ENCODE data around the gene BCL2L13. TPM values are rescaled to one million over a fixed set of nuclear protein-coding genes. Genes with fewer than 3 reads are reported as not detected.
A peak's percentile ranks its signal among the peaks of the same experiment; 100 is the strongest.

Gene BCL2L13
- total RNA-seq, 1 experiment from 2014 or later = 26.0 TPM

- no peak overlapping the region for H3K23ac ChIP-seq (ENCODE audit: insufficient read length, low read depth, low read length)
- H3K23me2 ChIP-seq (ENCODE audit: insufficient read length, low read depth, low read length, poor library complexity, severe bottlenecking) = no peaks in the 10 kb centered on the region
- no peaks in the 10 kb centered on the region for H3K36me3 Mint-ChIP-seq (ENCODE audit: insufficient read depth in 1 of 3, low read depth in 3 of 3)
- H4K20me1 ChIP-seq (ENCODE audit: control insufficient read depth, insufficient read depth, insufficient read length) = no peaks in the 10 kb centered on the region
- no peak overlapping the region for H2BK12ac ChIP-seq (ENCODE audit: insufficient read length, low read depth, low read length)
- H2BK15ac ChIP-seq (ENCODE audit: low read depth, low read length) = no peak overlapping the region
- no peak overlapping the region for H3K4me3 Mint-ChIP-seq
- H3K9me3 ChIP-seq (ENCODE audit: control insufficient read depth, low read depth, low read length) = no peaks in the 10 kb centered on the region
- H2AFZ ChIP-seq (ENCODE audit: low read length) = no peak overlapping the region
- H3K27ac ChIP-seq (ENCODE audit: insufficient read length, low read depth, low read length) = no peak overlapping the region
- WGBS (ENCODE audit: extremely low coverage, insufficient read length, low lambda C conversion rate) = no CpG with 5 or more reads among the region's 4 CpGs
- no peak overlapping the region for H4K91ac ChIP-seq (ENCODE audit: insufficient read length, low read depth, low read length)
- no peaks in the 10 kb centered on the region for H3K9me3 Mint-ChIP-seq
- no peak overlapping the region for H3T11ph ChIP-seq (ENCODE audit: low read length)
- no peak overlapping the region for H2BK5ac ChIP-seq (ENCODE audit: insufficient read length, low read length)
- peak overlapping the region; percentile 30 to 81 (median 59); a peak in 2 of 7 replicates for H3K27ac Mint-ChIP-seq
- H2BK20ac ChIP-seq (ENCODE audit: low read depth, low read length, poor library complexity, severe bottlenecking) = no peak overlapping the region
- no peak overlapping the region for H3K18ac ChIP-seq (ENCODE audit: insufficient read length, low read depth, low read length)
- no peak overlapping the region for H3K9ac ChIP-seq (ENCODE audit: extremely low read depth, insufficient read length, low read length)
- no peaks in the 10 kb centered on the region; the same call in 1 of the 2 replicates for H3K4me1 ChIP-seq (ENCODE audit: insufficient read depth, low read length)
- no peak overlapping the region for H3K4ac ChIP-seq (ENCODE audit: low read depth, low read length)
- H3K4me2 ChIP-seq (ENCODE audit: insufficient read depth, insufficient read length, low read length) = no peak overlapping the region
- peaks cover 6 to 13% of the 10 kb centered on the region in 2 experiments for H3K4me1 Mint-ChIP-seq
- no peak overlapping the region for H2AK5ac ChIP-seq (ENCODE audit: insufficient read length, low read length)
- no peak for DNase-seq
- H3K27me3 ChIP-seq (ENCODE audit: insufficient read depth, low read length) = no peaks in the 10 kb centered on the region
- TF ChIP-seq CTCF (conservative IDR thresholded peaks at IDR 0.05) = no peak
- no peak overlapping the region for H2BK120ac ChIP-seq (ENCODE audit: low read depth, low read length, poor library complexity, severe bottlenecking)
- H3K56ac ChIP-seq (ENCODE audit: insufficient read length, low read depth, low read length) = no peak overlapping the region
- H4K8ac ChIP-seq (replicated peaks; ENCODE audit: insufficient read length, low read depth, low read length) = no peak overlapping the region
- H3K79me1 ChIP-seq (ENCODE audit: insufficient read depth, low read depth, low read length, poor library complexity, severe bottlenecking) = no peaks in the 10 kb centered on the region
- peaks cover 1% of the 10 kb centered on the region; the same call in 1 of the 2 replicates for H3K79me2 ChIP-seq (ENCODE audit: insufficient read depth, low read length)
- H3K27me3 Mint-ChIP-seq (ENCODE audit: low read depth) = no peaks in the 10 kb centered on the region
- no peak overlapping the region for H4K5ac ChIP-seq (ENCODE audit: insufficient read length, low read depth, low read length)
- H3K14ac ChIP-seq (ENCODE audit: insufficient read depth, low read length) = no peak overlapping the region
These were observed 5.2 kb upstream of the BCL2L13 start for GRCh38 chr22:17633217-17633997.
